GM06990 (cell line): ENCODE results near the gene KCNQ1OT1.

Experiments used
- DNase-seq: peaks from one replicate; pipeline ENCODE4 v3.0.0-alpha.2; 2011; ENCODE audit not compliant: insufficient read length; ENCODE audit errors: extremely low read depth
- H3K27me3 ChIP-seq: replicated peaks from 2 replicates; pipeline ENCODE4 v1.6.0; 2011; ENCODE audit warnings: low read length; ENCODE audit not compliant: control insufficient read depth, insufficient read depth
- H3K36me3 ChIP-seq: 2 replicates; pipeline ENCODE4 v1.5.1; 2011; ENCODE audit warnings: low read length; ENCODE audit not compliant: control insufficient read depth, insufficient read depth
- H3K4me3 ChIP-seq: replicated peaks from 2 replicates; pipeline ENCODE4 v1.5.1; 2011; ENCODE audit warnings: low read depth, mild to moderate bottlenecking, control low read depth, low read length
- CTCF ChIP-seq: IDR thresholded peaks from 2 replicates; pipeline ENCODE4 v1.5.1; 2011; ENCODE audit warnings: low read length, control low read depth, mild to moderate bottlenecking, inconsistent platforms; ENCODE audit not compliant: insufficient read depth, poor library complexity, severe bottlenecking

The KCNQ1OT1 gene

DNA sequence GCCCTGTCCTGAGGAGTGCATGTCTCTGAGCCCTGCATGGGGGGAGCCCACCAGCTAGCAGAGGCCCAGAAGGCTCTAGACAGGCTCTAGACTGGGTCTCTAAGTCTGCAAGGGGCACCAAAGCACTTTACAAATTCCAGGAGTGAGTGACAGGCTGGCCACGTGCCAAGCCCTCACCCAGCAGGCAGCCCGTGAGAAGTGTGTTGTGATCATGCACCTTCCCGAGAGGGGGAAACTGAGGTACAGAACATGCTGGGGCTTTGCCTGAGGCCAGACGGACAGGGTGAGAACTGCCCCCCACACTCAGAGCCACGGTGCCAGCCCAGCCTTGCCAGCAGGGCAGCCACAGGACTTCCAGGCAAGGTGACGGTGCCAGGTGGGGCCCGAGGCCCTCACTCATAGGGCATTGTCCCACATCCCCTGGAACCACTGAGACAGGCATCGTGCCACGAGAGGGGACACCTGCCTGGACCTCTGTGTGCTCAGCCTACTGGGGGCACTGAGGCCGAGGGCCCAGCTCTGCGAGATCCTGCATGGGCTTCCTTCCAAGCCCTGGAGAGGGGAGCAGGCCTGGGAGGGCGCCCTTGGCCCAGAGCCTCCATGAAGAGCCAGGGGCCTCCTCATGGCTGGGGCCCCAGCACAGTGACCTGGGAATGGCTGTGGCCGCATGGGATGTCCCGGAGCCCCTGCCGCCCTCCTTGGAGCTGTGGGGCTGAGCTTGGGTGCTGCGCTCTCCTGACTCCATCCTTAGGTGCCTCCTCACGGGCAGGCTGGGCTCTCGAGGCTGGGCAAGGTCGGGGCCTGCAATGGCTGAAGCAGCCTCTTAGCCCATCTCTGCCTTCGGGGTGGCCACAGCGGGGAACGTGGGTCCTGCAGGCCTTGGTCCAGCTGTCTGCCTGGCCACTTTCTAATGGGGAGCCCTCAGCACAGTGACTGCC, 121.5 kb downstream of the KCNQ1OT1 start:
- DNase-seq: no peak
- Histone ChIP-seq H3K36me3 (no peaks in the 10 kb centered on the region), H3K27me3 (no peaks in the 10 kb centered on the region; the same call in 1 of the 2 replicates), H3K4me3 (no peak overlapping the region)
- no peak for TF ChIP-seq CTCF

GRCh38 chr11:2577031-2577990, 122.5 kb downstream of the KCNQ1OT1 start:
- no peaks in the 10 kb centered on the region for H3K36me3 ChIP-seq
- H3K27me3 ChIP-seq: no peaks in the 10 kb centered on the region; the same call in 1 of the 2 replicates
- no peak for DNase-seq
- no peak for TF ChIP-seq CTCF
- H3K4me3 ChIP-seq: no peak overlapping the region

DNA sequence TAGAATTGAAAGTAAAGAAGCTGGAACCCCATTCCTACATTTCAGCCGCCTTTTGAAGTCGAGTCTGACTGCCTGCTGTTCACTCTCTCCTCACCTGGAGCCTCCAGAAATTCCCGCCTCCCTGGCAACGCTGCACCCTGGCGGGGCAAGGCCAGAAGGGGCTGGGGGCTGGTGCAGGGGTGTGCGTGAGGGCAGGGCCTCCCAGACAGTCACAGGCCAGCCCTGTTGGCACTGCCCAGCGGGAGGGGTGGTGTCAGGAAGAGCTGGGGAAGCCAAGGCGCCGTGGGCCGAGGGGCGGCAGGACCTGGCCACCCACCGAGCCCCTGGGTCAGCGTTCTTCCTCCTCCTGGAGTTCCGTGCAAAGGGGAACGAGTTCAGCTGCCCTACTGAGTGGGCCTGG, 123.2 kb downstream of the KCNQ1OT1 start:
- no peak for DNase-seq
- Histone ChIP-seq H3K4me3 (no peak overlapping the region), H3K27me3 (no peaks in the 10 kb centered on the region; the same call in 1 of the 2 replicates), H3K36me3 (no peaks in the 10 kb centered on the region)
- no peak for TF ChIP-seq CTCF

- no peaks in the 10 kb centered on the region for H3K36me3 ChIP-seq
- no peak for TF ChIP-seq CTCF
- no peak for DNase-seq
- no peak overlapping the region for H3K4me3 ChIP-seq
- H3K27me3 ChIP-seq: no peaks in the 10 kb centered on the region; the same call in 1 of the 2 replicates
Observed at GRCh38 chr11:2576111-2576510, 123.7 kb downstream of the KCNQ1OT1 start.

- Histone ChIP-seq H3K27me3 (no peaks in the 10 kb centered on the region; the same call in 1 of the 2 replicates), H3K36me3 (no peaks in the 10 kb centered on the region), H3K4me3 (no peak overlapping the region)
- DNase-seq: no peak
- TF ChIP-seq CTCF: no peak
Observed at GRCh38 chr11:2575591-2576051, 124.2 kb downstream of the KCNQ1OT1 start.
